HEK293T (cell line): ENCODE data around the gene POLR1B.
"Not testable (repeated sequence)": the region's sequence is repeated elsewhere in the genome, so short reads cannot be mapped to it uniquely, and the experiment has no call there.

Experiments
- CTCF ChIA-PET: fragments of 350-600 bp; formaldehyde crosslinking; extraction: SDS; loops from one replicate; lab custom pipeline; 2021; ENCODE audit warnings: antibody characterized with exemption, inconsistent platforms; lab: Yijun Ruan, JAX
- POLR2A ChIA-PET: fragments of 350-600 bp; formaldehyde crosslinking; extraction: SDS; loops from one replicate; lab custom pipeline; 2020; ENCODE audit warnings: antibody characterized with exemption, inconsistent platforms; lab: Yijun Ruan, JAX
- DNase-seq: peaks from one replicate; pipeline ENCODE4 v3.0.0; 2012; ENCODE audit warnings: mixed read lengths; ENCODE audit errors: extremely low spot score
- ARNT ChIP-seq: fragments of 450-650 bp; IDR thresholded peaks from 2 replicates; pipeline ENCODE4 v1.6.1; 2017; ENCODE audit warnings: mild to moderate bottlenecking
- BHLHE40 ChIP-seq: fragments of 450-650 bp; IDR thresholded peaks from 2 replicates; pipeline ENCODE4 v1.6.1; 2016; ENCODE audit warnings: mild to moderate bottlenecking, moderate library complexity, borderline replicate concordance
- CTBP1 ChIP-seq: fragments of 450-650 bp; IDR thresholded peaks from 2 replicates; pipeline ENCODE4 v1.6.1; 2016; ENCODE audit warnings: borderline replicate concordance
- ELF4 ChIP-seq: fragments of 450-650 bp; IDR thresholded peaks from 2 replicates; pipeline ENCODE4 v1.6.1; 2017; ENCODE audit warnings: antibody characterized with exemption
- FOXA1 ChIP-seq: fragments of 450-650 bp; IDR thresholded peaks from 2 replicates; pipeline ENCODE4 v1.6.1; 2016; ENCODE audit warnings: mild to moderate bottlenecking
- FOXK2 ChIP-seq: fragments of 450-650 bp; IDR thresholded peaks from 2 replicates; pipeline ENCODE4 v1.6.1; 2016; ENCODE audit warnings: mild to moderate bottlenecking
- FOXM1 ChIP-seq: fragments of 450-650 bp; IDR thresholded peaks from 2 replicates; pipeline ENCODE4 v1.6.1; 2017; ENCODE audit warnings: mild to moderate bottlenecking, borderline replicate concordance
- HDGF ChIP-seq: fragments of 450-650 bp; IDR thresholded peaks from 2 replicates; pipeline ENCODE4 v1.6.1; 2017; ENCODE audit warnings: antibody characterized with exemption, borderline replicate concordance
- L3MBTL2 ChIP-seq: fragments of 450-650 bp; conservative IDR thresholded peaks from 2 replicates; pipeline ENCODE4 v1.6.1; 2016; ENCODE audit warnings: mild to moderate bottlenecking
- LEF1 ChIP-seq: fragments of 450-650 bp; IDR thresholded peaks from 2 replicates; pipeline ENCODE4 v1.6.1; 2017; ENCODE audit warnings: mild to moderate bottlenecking, borderline replicate concordance
- NFRKB ChIP-seq: fragments of 450-650 bp; IDR thresholded peaks from 2 replicates; pipeline ENCODE4 v1.6.1; 2016; ENCODE audit warnings: mild to moderate bottlenecking, moderate library complexity
- PKNOX1 ChIP-seq: fragments of 450-650 bp; IDR thresholded peaks from 2 replicates; pipeline ENCODE4 v1.6.1; 2016
- SP1 ChIP-seq: fragments of 450-650 bp; IDR thresholded peaks from 2 replicates; pipeline ENCODE4 v1.6.1; 2017
- SUZ12 ChIP-seq: fragments of 450-650 bp; IDR thresholded peaks from 2 replicates; pipeline ENCODE4 v1.6.1; 2016; ENCODE audit warnings: mild to moderate bottlenecking
- TARDBP ChIP-seq: fragments of 450-650 bp; IDR thresholded peaks from 2 replicates; pipeline ENCODE4 v1.6.1; 2016
- ZNF384 ChIP-seq: fragments of 450-650 bp; IDR thresholded peaks from 2 replicates; pipeline ENCODE4 v1.6.1; 2016

POLR1B gene

GRCh38 chr2:112603731-112604130 is 61.5 kb downstream of the POLR1B start:
- TF ChIP-seq PKNOX1 (no peak), FOXA1 (no peak), LEF1 (no peak), NFRKB (no peak)
- ChIA-PET CTCF (no interaction called here), POLR2A (no interaction called here)
- no peak for DNase-seq

GRCh38 chr2:112604952-112605351 is 62.7 kb downstream of the POLR1B start:
- no peak for TF ChIP-seq BHLHE40
- TF ChIP-seq ARNT, result no peak
- TF ChIP-seq TARDBP, result no peak
- TF ChIP-seq FOXM1, result no peak
- TF ChIP-seq FOXA1, result no peak
- no peak for TF ChIP-seq PKNOX1
- no peak for TF ChIP-seq L3MBTL2
- TF ChIP-seq HDGF, result no peak
- TF ChIP-seq ELF4, result no peak
- no peak for TF ChIP-seq CTBP1
- no peak for TF ChIP-seq LEF1
- TF ChIP-seq ZNF384, result no peak
- no peak for TF ChIP-seq SP1
- no peak for TF ChIP-seq SUZ12
- no peak for TF ChIP-seq FOXK2
- TF ChIP-seq NFRKB, result no peak
- POLR2A ChIA-PET, result no interaction called here
- DNase-seq, result no peak
- CTCF ChIA-PET, result interaction anchor here (0.6 kb wide), 1 partner anchor 36 kb away, joined by 5 read pairs; no protein-coding TSS in a partner anchor

- ChIA-PET POLR2A (no interaction called here), CTCF (no interaction called here)
- no peak for DNase-seq
- no peak for TF ChIP-seq BHLHE40
- TF ChIP-seq PKNOX1, result no peak
- TF ChIP-seq FOXM1, result no peak
- no peak for TF ChIP-seq L3MBTL2
- no peak for TF ChIP-seq HDGF
- no peak for TF ChIP-seq TARDBP
- TF ChIP-seq LEF1, result no peak
- no peak for TF ChIP-seq ARNT
- TF ChIP-seq FOXK2, result no peak
- no peak for TF ChIP-seq SP1
- no peak for TF ChIP-seq ZNF384
- no peak for TF ChIP-seq NFRKB
- no peak for TF ChIP-seq ELF4
- TF ChIP-seq CTBP1, result no peak
- no peak for TF ChIP-seq SUZ12
- TF ChIP-seq FOXA1, result no peak
Observed at GRCh38 chr2:112605926-112606325, 63.7 kb downstream of the POLR1B start.

- TF ChIP-seq BHLHE40 (no peak), ZNF384 (no peak), FOXK2 (no peak), SUZ12 (no peak), FOXM1 (no peak), LEF1 (no peak), HDGF (no peak), ELF4 (no peak), NFRKB (no peak)
- ChIA-PET POLR2A (no interaction called here), CTCF (no interaction called here)
- no peak for DNase-seq
Observed at GRCh38 chr2:112606547-112606946, 64.3 kb downstream of the POLR1B start.

- DNase-seq, result no peak
- ChIA-PET CTCF (no interaction called here), POLR2A (no interaction called here)
- TF ChIP-seq FOXA1 (no peak), LEF1 (no peak), FOXK2 (no peak), L3MBTL2 (no peak), ZNF384 (no peak), TARDBP (no peak)
Observed at GRCh38 chr2:112607680-112608438, 65.6 kb downstream of the POLR1B start.

- POLR2A ChIA-PET, result interaction anchor here (1.5 kb wide), 1 partner anchor 25 kb away, joined by 4 read pairs; the partner anchor contains the start of gene CHCHD5
- CTCF ChIA-PET, DNase-seq: not testable (repeated sequence)
Observed at GRCh38 chr2:112609320-112609719, 67.1 kb downstream of the POLR1B start.

- POLR2A ChIA-PET, CTCF ChIA-PET, DNase-seq: not testable (repeated sequence)
Observed at GRCh38 chr2:112612283-112612682, 70.0 kb downstream of the POLR1B start.
